GM23338 (cell line): ENCODE results near the gene KIF5A. TPM values are rescaled to one million over a fixed set of nuclear protein-coding genes. Genes with fewer than 3 reads are reported as not detected.
A peak's percentile ranks its signal among the peaks of the same experiment; 100 is the strongest.

Source experiments
- CTCF ChIP-seq, 2 experiments: fragments of 200-600 bp in 1 of 2; sonication (generic) in 1 of 2; conservative IDR thresholded peaks; 2 replicates each; pipeline versions ENCODE4 v1.5.1 to v1.6.1; 2016 to 2017; ENCODE audit warnings: antibody characterized with exemption in 2 of 2, low read depth in 2 of 2, mild to moderate bottlenecking in 2 of 2, moderate library complexity in 1 of 2
- EZH2phosphoT487 ChIP-seq: fragments of 200-600 bp; sonication (generic); IDR thresholded peaks from one replicate; pipeline ENCODE4 v1.8.1; 2018; ENCODE audit warnings: antibody characterized with exemption; ENCODE audit not compliant: unreplicated experiment
- JUNB ChIP-seq: IDR thresholded peaks from one replicate; pipeline ENCODE4 v1.6.1; 2016; ENCODE audit warnings: antibody characterized with exemption; ENCODE audit not compliant: unreplicated experiment
- POLR2AphosphoS5 ChIP-seq: IDR thresholded peaks from 2 replicates; pipeline ENCODE4 v1.6.1; 2016; ENCODE audit warnings: antibody characterized with exemption, low read depth
- REST ChIP-seq: IDR thresholded peaks from one replicate; pipeline ENCODE4 v1.6.1; 2018; ENCODE audit warnings: antibody characterized with exemption; ENCODE audit not compliant: unreplicated experiment
- STAT1 ChIP-seq: IDR thresholded peaks from one replicate; pipeline ENCODE4 v1.6.1; 2016; ENCODE audit warnings: antibody characterized with exemption; ENCODE audit not compliant: unreplicated experiment
- ZNF114 ChIP-seq: fragments of 250-450 bp; sonication (Bioruptor Pico); IDR thresholded peaks from 2 replicates; pipeline ENCODE4 v1.5.0; 2020; ENCODE audit warnings: mild to moderate bottlenecking, moderate library complexity
- ZNF331 ChIP-seq: fragments of 250-450 bp; sonication (Bioruptor Pico); IDR thresholded peaks from 2 replicates; pipeline ENCODE4 v1.5.0; 2020; ENCODE audit warnings: low read depth, mild to moderate bottlenecking, moderate library complexity
- ZNF462 ChIP-seq: fragments of 250-450 bp; sonication (Bioruptor Pico); IDR thresholded peaks from 2 replicates; pipeline ENCODE4 v1.5.0; 2020; ENCODE audit warnings: mild to moderate bottlenecking, moderate library complexity
- polyA plus RNA-seq: library from polyadenylated mRNA; unstranded; fragments of >200 nt; fragmentation: Nextera tagmentation; extraction: Ambion mirVana; gene quantifications from 2 replicates; pipeline ENCODE4 v1.2.1, GENCODE V29; 2016
- total RNA-seq: library from RNA; depleted of rRNA; stranded (reverse); fragments of >200 nt; shearing (Covaris generic); gene quantifications from 2 replicates; pipeline ENCODE4 v1.2.3, GENCODE V29; 2014

KIF5A gene
- total and polyA plus RNA-seq, 2 experiments from 2014 or later = 11.1 to 21.3 TPM

GRCh38 chr12:57627501-57628279 lies 77.8 kb downstream of the KIF5A start (continued):
- no peak for TF ChIP-seq ZNF462 (CRISPR knock-in tag)
- no peak for TF ChIP-seq STAT1
- TF ChIP-seq JUNB = no peak
- TF ChIP-seq ZNF114 (CRISPR knock-in tag) = no peak
- no peak for TF ChIP-seq POLR2AphosphoS5
- TF ChIP-seq CTCF (conservative IDR thresholded peaks at IDR 0.05; ENCODE audit: low read depth in 2 of 2) = peak; percentile 34 to 57; a peak in 3 of 4 replicates
- peak; percentile 82 for TF ChIP-seq EZH2phosphoT487
- TF ChIP-seq ZNF331 (CRISPR knock-in tag) = no peak
- no peak for TF ChIP-seq REST
